ENCODE measurements around the gene FAM181A. TPM values are rescaled to one million over a fixed set of nuclear protein-coding genes. Genes with fewer than 3 reads are reported as not detected.
A peak's percentile ranks its signal among the peaks of the same experiment; 100 is the strongest.

The FAM181A gene
- total and polyA plus RNA-seq, 7 experiments from 2014 or later = not detected

- peak overlapping the region in 1 of 9 donors; percentile 97 for H3K27ac Mint-ChIP-seq
- H3K36me3 Mint-ChIP-seq = peaks cover 0 to 42% (median 4%) of the 10 kb centered on the region in 5 donors
- Histone ChIP-seq H3K36me3 (ENCODE audit: control insufficient read depth in 2 of 3, insufficient read depth in 3 of 3, low read length in 3 of 3) (no peaks in the 10 kb centered on the region), H3K9me3 (ENCODE audit: control insufficient read depth in 2 of 3, low read length in 3 of 3) (peaks cover 0 to 19% (median 17%) of the 10 kb centered on the region in 3 experiments), H3K27me3 (ENCODE audit: control insufficient read depth in 2 of 2, insufficient read depth in 2 of 2, low read length in 2 of 2) (no peaks in the 10 kb centered on the region), H3K4me1 (ENCODE audit: control insufficient read depth in 2 of 2, insufficient read depth in 2 of 2, low read length in 2 of 2) (peaks cover 46 to 50% of the 10 kb centered on the region in 2 donors), H3K27ac (ENCODE audit: low read depth, low read length) (no peak overlapping the region), H3K4me3 (ENCODE audit: low read length) (no peak overlapping the region)
- H3K4me1 Mint-ChIP-seq = peaks cover 41 to 95% (median 59%) of the 10 kb centered on the region in 7 donors
- CTCF ChIA-PET = interaction anchor here (0.7 to 18.5 kb wide), 3 partner anchors 9 to 36 kb away, joined by 3 to 388 read pairs (median 6); no protein-coding TSS in a partner anchor
- intact Hi-C loops (cut with micrococcal nuclease) = loop anchor here in 1 of 2 donors (5.0 kb wide), 1 partner anchor 107 kb away; the partner anchor contains the start of genes DDX24 and IFI27L1
- POLR2A ChIA-PET = interaction anchor here (0.9 to 1.4 kb wide), 3 partner anchors 16 to 35 kb away, joined by 3 to 4 read pairs (median 3); no protein-coding TSS in a partner anchor
- no peak for ATAC-seq
- H3K27me3 Mint-ChIP-seq = peaks cover 0 to 6% (median 6%) of the 10 kb centered on the region in 5 donors
- H3K4me3 Mint-ChIP-seq = peak overlapping the region in 1 of 10 donors; percentile 92
- DNase-seq = no peak
- peaks cover 0 to 36% (median 24%) of the 10 kb centered on the region in 11 donors for H3K9me3 Mint-ChIP-seq
Observed at GRCh38 chr14:93974833-93975232, 47.7 kb downstream of the FAM181A start.

- ChIA-PET POLR2A (interaction anchor here (0.9 to 1.4 kb wide), 3 partner anchors 13 to 21 kb away, joined by 3 to 5 read pairs (median 5); no protein-coding TSS in a partner anchor), CTCF (interaction anchor here (1.1 to 18.5 kb wide), 3 partner anchors 24 to 37 kb away, joined by 3 to 388 read pairs (median 6); no protein-coding TSS in a partner anchor)
- peaks cover 0 to 19% (median 17%) of the 10 kb centered on the region in 3 experiments for H3K9me3 ChIP-seq (ENCODE audit: control insufficient read depth in 2 of 3, low read length in 3 of 3)
- peaks cover 0 to 6% (median 6%) of the 10 kb centered on the region in 5 donors for H3K27me3 Mint-ChIP-seq
- intact Hi-C loops (cut with micrococcal nuclease) = loop anchor here (1.0 to 5.0 kb wide), 2 partner anchors 50 to 106 kb away; partner anchors contain the start of genes DDX24 (in 1 of the 2), IFI27L1 (in 1 of the 2) and OTUB2 (in 1 of the 2)
- peak overlapping the region in 3 of 9 donors; percentile 12 to 97 (median 28) for H3K27ac Mint-ChIP-seq
- DNase-seq (no peak), ATAC-seq (no peak)
- peaks cover 0 to 46% (median 4%) of the 10 kb centered on the region in 5 donors for H3K36me3 Mint-ChIP-seq
- H3K27me3 ChIP-seq (ENCODE audit: control insufficient read depth in 2 of 2, insufficient read depth in 2 of 2, low read length in 2 of 2) = no peaks in the 10 kb centered on the region
- H3K27ac ChIP-seq (ENCODE audit: low read depth, low read length) = no peak overlapping the region
- H3K36me3 ChIP-seq (ENCODE audit: control insufficient read depth in 2 of 3, insufficient read depth in 3 of 3, low read length in 3 of 3) = no peaks in the 10 kb centered on the region
- H3K4me1 Mint-ChIP-seq = peaks cover 39 to 94% (median 62%) of the 10 kb centered on the region in 7 donors
- H3K9me3 Mint-ChIP-seq = peaks cover 0 to 39% (median 25%) of the 10 kb centered on the region in 11 donors
- H3K4me3 Mint-ChIP-seq = peak overlapping the region in 9 of 10 donors; percentile 18 to 92 (median 59)
- peaks cover 41 to 46% of the 10 kb centered on the region in 2 donors for H3K4me1 ChIP-seq (ENCODE audit: control insufficient read depth in 2 of 2, insufficient read depth in 2 of 2, low read length in 2 of 2)
- H3K4me3 ChIP-seq (ENCODE audit: low read length) = peak overlapping the region; percentile 9
Observed at GRCh38 chr14:93975791-93976476, 48.8 kb downstream of the FAM181A start.

GRCh38 chr14:93976477-93977057 is 49.4 kb downstream of the FAM181A start, which contains the start of gene ASB2:
TSS of gene ASB2 (minus strand) at chr14:93976570. CDS start at chr14:93964539, 12,031 bp downstream.
- intact Hi-C loops (cut with micrococcal nuclease) = loop anchor here (1.0 to 5.0 kb wide), 2 partner anchors 50 to 106 kb away; partner anchors contain the start of genes DDX24 (in 1 of the 2), IFI27L1 (in 1 of the 2) and OTUB2 (in 1 of the 2)
- H3K27me3 ChIP-seq (ENCODE audit: control insufficient read depth in 2 of 2, insufficient read depth in 2 of 2, low read length in 2 of 2) = no peaks in the 10 kb centered on the region
- H3K36me3 Mint-ChIP-seq = peaks cover 0 to 47% (median 4%) of the 10 kb centered on the region in 5 donors
- peaks cover 0 to 39% (median 25%) of the 10 kb centered on the region in 11 donors for H3K9me3 Mint-ChIP-seq
- peaks cover 0 to 19% (median 17%) of the 10 kb centered on the region in 3 experiments for H3K9me3 ChIP-seq (ENCODE audit: control insufficient read depth in 2 of 3, low read length in 3 of 3)
- peak within 1 kb of the TSS; percentile 4 to 92 (median 58) for H3K4me3 Mint-ChIP-seq
- H3K27ac Mint-ChIP-seq = peak within 1 kb of the TSS in 4 of 9 donors; percentile 33 to 97 (median 74)
- ChIA-PET POLR2A (interaction anchor here (0.9 to 1.4 kb wide), 3 partner anchors 14 to 21 kb away, joined by 3 to 5 read pairs (median 5); no protein-coding TSS in a partner anchor), CTCF (interaction anchor here (2.4 to 18.5 kb wide), 2 partner anchors 23 to 37 kb away, joined by 6 to 388 read pairs; no protein-coding TSS in a partner anchor)
- H3K36me3 ChIP-seq (ENCODE audit: control insufficient read depth in 2 of 3, insufficient read depth in 3 of 3, low read length in 3 of 3) = no peaks in the 10 kb centered on the region
- no peak for DNase-seq
- peak within 1 kb of the TSS; percentile 11 for H3K4me3 ChIP-seq (ENCODE audit: low read length)
- H3K27ac ChIP-seq (ENCODE audit: low read depth, low read length) = no peak within 1 kb of the TSS
- peaks cover 36 to 41% of the 10 kb centered on the region in 2 donors for H3K4me1 ChIP-seq (ENCODE audit: control insufficient read depth in 2 of 2, insufficient read depth in 2 of 2, low read length in 2 of 2)
- no peak for ATAC-seq
- H3K27me3 Mint-ChIP-seq = peaks cover 0 to 6% (median 6%) of the 10 kb centered on the region in 5 donors
- H3K4me1 Mint-ChIP-seq = peaks cover 33 to 92% (median 56%) of the 10 kb centered on the region in 7 donors

- peaks cover 0 to 6% (median 6%) of the 10 kb centered on the region in 5 donors for H3K27me3 Mint-ChIP-seq
- peaks cover 35 to 41% of the 10 kb centered on the region in 2 donors for H3K4me1 ChIP-seq (ENCODE audit: control insufficient read depth in 2 of 2, insufficient read depth in 2 of 2, low read length in 2 of 2)
- peak overlapping the region; percentile 11 for H3K4me3 ChIP-seq (ENCODE audit: low read length)
Observed at GRCh38 chr14:93977171-93977570, 50.0 kb downstream of the FAM181A start.

GRCh38 chr14:93977790-93978581 is 50.8 kb downstream of the FAM181A start:
- no peaks in the 10 kb centered on the region for H3K27me3 ChIP-seq (ENCODE audit: control insufficient read depth in 2 of 2, insufficient read depth in 2 of 2, low read length in 2 of 2)
- Mint-ChIP-seq H3K36me3 (peaks cover 0 to 44% (median 4%) of the 10 kb centered on the region in 5 donors), H3K4me1 (peaks cover 30 to 80% (median 54%) of the 10 kb centered on the region in 7 donors), H3K27me3 (peaks cover 0 to 6% (median 6%) of the 10 kb centered on the region in 5 donors), H3K4me3 (peak overlapping the region; percentile 37 to 92 (median 62)), H3K9me3 (peaks cover 0 to 39% (median 25%) of the 10 kb centered on the region in 11 donors), H3K27ac (peak overlapping the region; percentile 72 to 97 (median 88))
- DNase-seq = peak in 8 of 9 donors; percentile 72 to 89 (median 85)
- POLR2A ChIA-PET = interaction anchor here (1.0 to 4.2 kb wide), 8 partner anchors 8 to 38 kb away, joined by 3 to 32 read pairs (median 4); no protein-coding TSS in a partner anchor
- H3K27ac ChIP-seq (ENCODE audit: low read depth, low read length) = peak overlapping the region; percentile 40
- H3K4me3 ChIP-seq (ENCODE audit: low read length) = peak overlapping the region; percentile 11
- H3K4me1 ChIP-seq (ENCODE audit: control insufficient read depth in 2 of 2, insufficient read depth in 2 of 2, low read length in 2 of 2) = peaks cover 35 to 41% of the 10 kb centered on the region in 2 donors
- H3K9me3 ChIP-seq (ENCODE audit: control insufficient read depth in 2 of 3, low read length in 3 of 3) = peaks cover 0 to 19% (median 17%) of the 10 kb centered on the region in 3 experiments
- intact Hi-C loops (cut with micrococcal nuclease) = loop anchor here (1.0 to 5.0 kb wide), 10 partner anchors 15 to 196 kb away; partner anchors contain the start of genes DDX24 (in 1 of the 2), IFI27L1 (in 1 of the 2), OTUB2 (in 1 of the 2) and PPP4R4 (in 1 of the 2)
- peak; percentile 91 for ATAC-seq
- CTCF ChIA-PET = interaction anchor here (0.5 to 2.7 kb wide), 6 partner anchors 23 to 103 kb away, joined by 3 to 15 read pairs (median 3); partner anchors contain the start of genes DDX24 and IFI27L1
- no peaks in the 10 kb centered on the region for H3K36me3 ChIP-seq (ENCODE audit: control insufficient read depth in 2 of 3, insufficient read depth in 3 of 3, low read length in 3 of 3)

More at GRCh38 chr14:93977171-93977570, 50.0 kb downstream of the FAM181A start:
- H3K27me3 ChIP-seq (ENCODE audit: control insufficient read depth in 2 of 2, insufficient read depth in 2 of 2, low read length in 2 of 2) = no peaks in the 10 kb centered on the region
- Mint-ChIP-seq H3K9me3 (peaks cover 0 to 39% (median 25%) of the 10 kb centered on the region in 11 donors), H3K27ac (peak overlapping the region in 3 of 9 donors; percentile 72 to 97 (median 76)), H3K36me3 (peaks cover 0 to 47% (median 4%) of the 10 kb centered on the region in 5 donors), H3K4me1 (peaks cover 30 to 88% (median 54%) of the 10 kb centered on the region in 7 donors), H3K4me3 (peak overlapping the region in 6 of 10 donors; percentile 4 to 92 (median 70))
- H3K36me3 ChIP-seq (ENCODE audit: control insufficient read depth in 2 of 3, insufficient read depth in 3 of 3, low read length in 3 of 3) = no peaks in the 10 kb centered on the region
- H3K27ac ChIP-seq (ENCODE audit: low read depth, low read length) = no peak overlapping the region
- DNase-seq = no peak
- intact Hi-C loops (cut with micrococcal nuclease) = loop anchor here in 1 of 2 donors (5.0 kb wide), 1 partner anchor 105 kb away; the partner anchor contains the start of genes DDX24 and IFI27L1
- ATAC-seq = no peak
- ChIA-PET POLR2A (interaction anchor here (1.1 to 4.2 kb wide), 7 partner anchors 9 to 28 kb away, joined by 3 to 32 read pairs (median 5); no protein-coding TSS in a partner anchor), CTCF (interaction anchor here (2.4 kb wide), 1 partner anchor 22 kb away, joined by 6 read pairs; no protein-coding TSS in a partner anchor)
- H3K9me3 ChIP-seq (ENCODE audit: control insufficient read depth in 2 of 3, low read length in 3 of 3) = peaks cover 0 to 19% (median 17%) of the 10 kb centered on the region in 3 experiments

Data from naive thymus-derived CD4-positive, alpha-beta T cell (primary cell).